NCI-H2196 (cell line): ENCODE measurements around the gene COLQ.
"Not testable (repeated sequence)": the region's sequence is repeated elsewhere in the genome, so short reads cannot be mapped to it uniquely, and the experiment has no call there.

Source experiments
- DNase-seq: peaks from one replicate; lab custom pipeline; 2025; ENCODE audit not compliant: unreplicated experiment; lab: John Stamatoyannopoulos, UW

The COLQ gene

DNA sequence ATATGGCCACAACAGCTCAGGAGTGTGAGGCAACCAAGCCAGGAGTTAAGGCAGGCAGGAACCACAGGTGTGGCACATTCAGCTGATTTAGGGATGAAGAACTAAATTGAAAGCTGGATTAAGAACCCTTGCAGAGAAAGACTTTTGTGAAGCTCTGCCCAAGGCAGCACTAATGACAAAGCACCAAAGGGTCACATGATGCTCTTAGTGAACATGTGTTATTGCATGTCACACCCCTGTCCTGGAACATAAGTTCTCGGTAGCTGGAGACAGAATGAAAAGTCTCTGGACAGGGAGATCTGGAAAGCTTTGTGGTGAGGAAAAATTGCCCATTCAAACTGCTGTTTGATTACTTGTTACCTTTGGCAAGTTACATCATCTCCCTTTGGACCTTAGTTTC, 90.9 kb downstream of the COLQ start:
- no peak for DNase-seq

DNA sequence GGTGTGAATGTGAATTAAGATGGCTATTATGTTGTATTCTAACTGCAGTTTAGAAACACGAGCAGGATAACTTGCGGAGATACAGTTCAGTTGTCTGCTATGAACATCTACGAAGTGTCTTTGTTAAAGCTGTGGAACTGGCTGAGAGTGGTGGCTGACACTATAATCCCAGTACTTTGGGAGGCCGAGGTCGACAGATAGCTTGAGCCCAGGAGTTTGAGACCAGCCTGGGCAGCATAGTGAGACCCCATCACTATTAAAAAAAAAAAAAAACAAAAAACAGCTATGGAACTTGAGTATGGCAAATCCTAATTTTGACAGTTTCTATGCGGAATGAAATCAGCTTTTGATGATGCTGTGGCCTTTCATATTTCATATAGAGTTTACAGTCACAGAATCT, 92.4 kb downstream of the COLQ start:
- DNase-seq = no peak

DNA sequence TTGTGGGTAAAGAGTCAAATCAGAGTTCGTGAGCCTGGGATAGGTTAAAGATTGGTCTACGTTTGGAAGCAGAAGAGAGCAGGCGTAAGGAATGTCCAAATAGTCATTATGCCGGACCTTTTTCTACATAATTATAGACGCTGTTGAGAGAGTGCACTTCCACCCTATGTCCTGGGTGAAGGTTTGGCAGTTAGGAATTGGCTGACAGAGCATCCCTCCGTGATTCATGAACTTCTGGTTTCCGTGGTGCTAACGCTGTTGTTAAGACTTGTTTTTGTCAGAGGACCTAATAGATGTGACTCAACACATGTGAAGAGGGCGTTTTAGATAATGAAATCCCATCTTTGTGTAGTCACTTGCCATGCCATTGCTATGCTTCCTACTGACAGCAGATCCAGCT, 93.0 kb downstream of the COLQ start:
- DNase-seq = no peak

DNA sequence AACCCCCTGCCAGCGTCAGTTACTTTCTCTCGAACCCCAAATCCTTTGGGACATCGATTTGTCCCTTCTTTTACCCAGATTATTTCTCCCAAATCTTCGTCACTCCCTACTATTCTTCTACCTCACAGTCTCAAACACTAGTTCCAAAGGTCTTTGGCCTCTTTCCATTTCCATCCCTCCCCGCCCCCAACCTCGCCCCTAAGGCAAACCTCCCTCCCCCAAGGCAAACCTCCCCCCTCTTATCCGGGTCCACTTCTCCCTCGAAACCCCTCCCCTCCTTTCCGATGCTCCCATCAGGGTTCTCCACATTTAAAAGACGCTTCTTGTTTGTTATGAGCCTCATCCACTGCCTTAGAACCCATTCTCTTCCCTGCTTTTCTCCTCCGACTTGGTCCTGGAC, 93.5 kb downstream of the COLQ start:
- no peak for DNase-seq

DNA sequence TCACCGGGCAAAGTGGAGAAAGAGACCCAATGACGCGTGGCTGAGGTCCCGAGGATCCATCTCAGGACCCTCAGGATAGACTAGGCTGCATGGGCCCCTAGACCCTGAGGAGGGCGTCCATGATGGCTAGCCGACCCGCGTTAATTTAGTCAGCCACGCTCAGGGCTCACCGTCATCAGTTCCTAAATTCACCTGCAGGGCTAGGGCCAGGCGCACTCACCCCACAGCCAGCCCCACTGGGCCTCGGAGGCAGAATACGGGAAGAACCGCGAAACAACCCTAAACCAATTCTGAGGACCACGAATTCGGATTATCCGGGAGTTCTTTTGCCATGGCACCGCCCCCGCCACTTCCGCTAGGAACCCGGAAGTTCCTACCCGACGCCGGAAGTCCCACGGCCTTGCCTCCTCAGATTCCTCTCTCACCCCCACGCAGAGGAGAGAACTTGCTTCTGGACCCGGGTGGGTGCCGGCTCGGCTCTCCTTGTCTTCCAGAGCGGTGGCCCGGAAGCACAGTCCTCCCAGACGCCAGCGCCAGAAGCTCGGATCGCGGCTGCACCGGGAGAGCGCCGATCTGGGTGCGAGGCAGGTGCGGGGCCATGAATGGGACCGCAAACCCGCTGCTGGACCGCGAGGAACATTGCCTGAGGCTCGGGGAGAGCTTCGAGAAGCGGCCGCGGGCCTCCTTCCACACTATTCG, 94.2 kb downstream of the COLQ start, which contains the start of the genes EAF1 and METTL6:
Gene EAF1, plus strand, starts transcription at position 417 of the 699 bp plus-strand sequence. Its CDS starts 182 bp downstream, at position 599.
Gene METTL6, minus strand, starts transcription at position 363 of the 699 bp plus-strand sequence. CDS start 1,033 bp downstream, outside the sequence.
- DNase-seq = peak; percentile 62

DNA sequence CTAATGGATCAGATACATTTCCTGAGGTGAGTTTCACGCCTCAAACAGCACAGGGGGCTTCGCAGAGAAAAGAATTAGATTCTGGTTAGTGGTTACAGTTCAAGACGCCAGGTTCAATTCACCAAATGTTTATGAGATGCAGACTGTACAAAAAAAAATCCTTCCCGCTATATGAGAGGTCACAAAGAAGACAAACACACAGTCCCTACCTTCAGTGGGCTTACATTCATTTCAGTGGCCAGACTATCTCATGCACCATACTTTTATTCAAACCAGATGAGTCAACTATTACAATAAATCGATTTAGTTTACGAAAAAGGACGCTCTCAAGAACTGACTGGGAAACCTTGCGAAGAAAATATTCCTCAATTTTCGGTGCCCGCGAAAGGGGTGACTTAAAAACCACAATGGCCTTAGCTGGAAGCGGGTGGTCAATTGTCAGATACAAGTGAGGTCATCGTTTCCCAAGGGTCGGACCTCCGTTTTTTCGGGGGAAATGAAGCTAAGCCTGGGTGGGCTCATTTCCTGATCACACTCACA, 94.9 kb downstream of the COLQ start:
- DNase-seq = no peak

DNA sequence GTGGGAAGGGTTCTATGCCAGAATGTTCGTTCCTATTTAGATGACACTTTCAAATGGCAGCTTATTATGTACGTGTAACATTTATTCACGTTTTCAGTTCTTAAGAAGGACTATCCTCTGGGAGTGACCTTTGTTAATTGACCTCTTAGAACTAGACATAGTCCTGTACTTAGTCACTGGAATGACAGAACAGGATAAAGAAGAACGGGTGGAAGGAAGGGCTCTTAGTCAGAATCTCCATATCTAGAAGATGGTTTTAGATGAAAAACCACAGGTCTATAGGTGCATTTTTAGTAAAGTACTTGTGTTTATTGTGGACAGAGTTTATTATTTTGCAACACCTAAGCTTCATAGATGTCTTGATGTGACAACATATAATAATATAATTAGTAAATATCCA, 100.6 kb downstream of the COLQ start:
- DNase-seq = no peak

DNA sequence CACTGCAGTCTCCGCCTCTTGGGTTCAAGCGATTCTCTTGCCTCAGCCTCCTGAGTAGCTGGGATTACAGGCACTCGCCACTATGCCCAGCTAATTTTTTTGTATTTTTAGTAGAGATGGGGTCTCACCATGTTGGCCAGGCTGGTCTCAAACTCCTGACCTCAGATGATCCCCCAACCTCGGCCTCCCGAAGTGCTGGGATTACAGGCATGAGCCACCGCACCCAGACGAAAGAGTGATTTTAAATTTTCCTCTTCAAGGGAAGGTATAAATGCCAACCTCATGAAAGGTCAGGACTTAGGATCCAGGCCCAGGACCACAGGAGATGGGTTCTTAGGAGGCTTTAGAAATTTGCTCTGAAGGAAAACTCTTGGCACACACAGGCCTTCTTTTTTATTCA, 110.5 kb downstream of the COLQ start:
- DNase-seq = not testable (repeated sequence)

DNA sequence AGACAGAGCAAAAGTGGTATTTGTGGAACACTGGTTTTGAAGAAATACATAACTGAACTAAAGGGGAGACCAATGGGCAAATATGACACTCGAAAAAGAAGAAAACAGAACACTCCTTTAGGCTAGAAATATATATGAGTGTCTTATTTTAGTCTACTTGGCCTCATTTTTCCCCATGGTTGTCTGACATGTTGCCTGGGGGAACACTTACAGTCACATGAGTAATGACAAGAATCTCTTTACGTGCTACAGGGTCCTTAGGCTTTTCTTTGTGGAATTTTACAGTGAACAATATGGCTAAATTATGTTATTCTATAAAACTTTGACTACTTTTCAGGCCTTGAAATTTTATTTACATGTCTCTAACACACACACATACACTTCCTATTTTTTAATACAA, 111.7 kb downstream of the COLQ start:
- DNase-seq = no peak

DNA sequence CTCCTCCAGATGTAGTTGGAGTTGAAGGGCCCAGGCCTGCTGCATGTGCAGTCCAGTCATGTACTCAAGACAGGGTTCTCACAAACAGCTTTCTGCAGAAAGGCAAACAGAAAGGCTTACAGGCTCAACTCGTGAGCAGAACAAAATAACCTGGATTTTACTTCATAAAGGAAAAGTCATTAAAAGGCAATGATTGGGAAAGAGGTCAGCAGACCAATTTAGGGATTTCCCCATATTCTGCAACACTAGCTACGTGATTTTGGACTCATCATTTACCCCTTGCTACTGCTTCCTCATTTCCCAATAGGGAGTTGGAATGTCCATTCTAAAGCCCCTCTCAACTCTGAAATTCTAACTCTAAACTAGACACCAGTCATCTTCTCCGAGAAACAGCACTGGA, 112.3 kb downstream of the COLQ start:
- DNase-seq = no peak

DNA sequence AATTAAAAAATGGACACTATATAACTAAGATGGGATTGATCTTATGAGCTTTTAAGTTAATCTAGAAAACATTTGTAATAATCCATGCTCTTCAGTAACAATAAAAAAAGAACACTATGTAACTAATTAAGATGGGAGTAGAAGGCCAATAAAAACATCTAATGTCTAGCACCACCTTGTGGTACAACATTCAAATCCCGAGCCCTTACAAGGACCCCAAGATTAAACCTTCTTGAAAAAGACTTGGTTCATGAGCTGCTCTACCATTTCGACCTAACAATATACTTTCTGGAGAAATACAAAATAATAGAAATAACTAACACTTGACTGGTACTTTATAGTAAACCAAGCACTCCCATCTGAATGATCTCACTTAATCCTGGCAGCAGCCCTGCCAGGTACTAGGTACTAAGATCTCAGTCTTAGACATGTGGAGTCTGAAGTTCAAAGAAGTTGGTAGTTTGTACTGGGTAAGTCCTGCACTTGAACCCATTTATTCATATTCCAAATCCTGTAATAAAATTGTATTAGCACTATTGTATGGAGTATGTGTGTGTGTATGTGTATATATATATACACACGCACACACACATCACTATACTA, 116.0 kb downstream of the COLQ start:
- DNase-seq = peak; percentile 40

DNA sequence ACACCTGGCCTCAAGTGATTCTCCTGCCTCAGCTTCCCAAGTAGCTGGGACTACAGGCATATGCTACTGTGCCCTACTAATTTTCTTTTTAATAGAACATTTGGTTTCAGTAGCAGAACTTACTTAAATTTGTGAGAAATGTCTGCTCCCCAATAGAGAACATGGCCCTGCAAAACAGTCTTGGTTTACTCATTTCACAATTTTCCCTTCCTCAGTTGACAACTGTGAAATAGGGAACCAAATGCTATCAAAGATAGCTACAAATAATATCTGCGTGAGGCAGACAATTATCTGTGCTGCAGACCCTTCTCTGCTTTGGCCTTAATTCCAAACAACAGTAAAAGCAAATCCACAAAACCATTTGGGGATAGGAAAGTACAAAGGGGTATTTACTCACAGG, 116.7 kb downstream of the COLQ start:
- DNase-seq = no peak

DNA sequence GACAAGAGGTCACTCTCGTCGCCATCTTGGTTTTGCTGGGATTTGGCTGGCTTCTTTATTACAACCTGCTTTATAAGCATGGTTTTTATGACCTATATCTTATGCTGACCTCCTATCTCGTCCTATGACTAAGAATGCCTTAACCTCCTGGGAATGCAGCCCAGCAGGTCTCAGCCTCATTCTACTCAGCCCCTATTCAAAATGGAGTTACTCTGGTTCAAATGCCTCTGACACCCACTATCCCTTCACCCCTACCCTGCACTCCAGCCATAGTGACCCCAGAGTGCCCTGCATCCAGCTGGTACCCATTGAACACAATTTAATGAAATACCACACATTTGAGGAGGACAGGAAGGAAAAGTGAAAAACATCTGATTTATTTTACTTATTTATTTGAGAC, 117.5 kb downstream of the COLQ start:
- no peak for DNase-seq

DNA sequence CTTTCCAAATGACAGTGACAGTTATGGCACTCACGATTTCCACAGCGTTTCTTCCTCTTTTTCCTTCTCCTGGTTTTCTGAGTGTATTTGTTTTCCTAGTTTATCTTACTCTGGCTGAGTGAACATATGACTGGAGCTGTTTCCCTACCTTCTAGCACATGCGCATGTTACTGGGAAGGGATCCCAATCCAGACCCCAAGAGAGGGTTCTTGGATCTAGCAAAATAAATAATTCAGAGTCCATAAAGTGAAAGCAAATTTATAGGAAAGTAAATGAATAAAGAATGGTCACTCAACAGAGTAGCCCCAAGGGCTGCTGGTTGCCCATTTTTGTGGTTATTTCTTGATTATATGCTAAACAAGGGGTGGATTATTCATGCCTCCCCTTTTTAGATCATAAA, 118.0 kb downstream of the COLQ start:
- DNase-seq = no peak

DNA sequence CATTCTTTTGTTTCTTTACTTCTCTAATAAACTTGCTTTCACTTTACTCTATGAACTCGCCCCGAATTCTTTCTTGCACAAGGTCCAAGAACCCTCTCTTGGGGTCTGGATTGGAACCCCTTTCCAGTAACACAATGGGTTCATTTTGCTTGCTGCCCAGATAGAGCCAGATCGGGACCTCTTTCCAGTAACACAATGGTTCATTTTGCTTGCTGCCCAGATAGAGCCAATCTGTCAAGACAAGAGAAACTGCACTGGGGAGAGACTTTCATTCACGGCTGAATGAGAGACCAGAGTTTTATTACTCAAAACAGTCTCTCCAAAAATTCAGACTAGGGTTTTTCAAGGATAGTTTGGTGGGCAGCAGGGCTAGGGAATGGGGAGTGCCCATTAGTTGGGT, 119.6 kb downstream of the COLQ start:
- no peak for DNase-seq
